Ovary (tissue), 3 donors: Measurements from ENCODE around the gene DCTN3.

Experiments used
- CTCF ChIP-seq, 3 donors: fragments of 450-650 bp in 2 of 3; fragments of 200-600 bp in 1 of 3; IDR thresholded peaks; one replicate each; pipeline versions ENCODE4 v1.5.1 to v1.8.0; 2016 to 2022; ENCODE audit warnings: antibody characterized with exemption in 3 of 3, mild to moderate bottlenecking in 1 of 3
- POLR2A ChIP-seq: fragments of 450-650 bp; IDR thresholded peaks from one replicate; pipeline ENCODE4 v1.6.1; 2017; ENCODE audit warnings: antibody characterized with exemption, mild to moderate bottlenecking, moderate library complexity
- donor health status: DM: no; HTN: no; CAD: no.

- TF ChIP-seq POLR2A (no peak), CTCF (IDR thresholded peaks at IDR 0.05) (no peak)
Observed at GRCh38 chr9:34642679-34643078, 22.4 kb upstream of the DCTN3 start.
